GM19238 (cell line): ENCODE measurements around the gene TCEA3.

Experiments
- DNase-seq: peaks from one replicate; pipeline ENCODE4 v3.0.0; 2011; ENCODE audit warnings: low spot score; ENCODE audit not compliant: insufficient read length

TCEA3 gene

GRCh38 chr1:23331713-23332112 is 92.8 kb downstream of the TCEA3 start:
- DNase-seq = no peak
